ENCODE data around the gene TNFRSF25.

Gene TNFRSF25

GRCh38 chr1:6466023-6466422 lies at the start of gene TNFRSF25:
Gene TNFRSF25 (minus strand): TSS chr1:6466173. CDS start chr1:6466107, 66 bp downstream.
- DNase-seq (ENCODE audit: low read depth) = peak; percentile 54

DNA sequence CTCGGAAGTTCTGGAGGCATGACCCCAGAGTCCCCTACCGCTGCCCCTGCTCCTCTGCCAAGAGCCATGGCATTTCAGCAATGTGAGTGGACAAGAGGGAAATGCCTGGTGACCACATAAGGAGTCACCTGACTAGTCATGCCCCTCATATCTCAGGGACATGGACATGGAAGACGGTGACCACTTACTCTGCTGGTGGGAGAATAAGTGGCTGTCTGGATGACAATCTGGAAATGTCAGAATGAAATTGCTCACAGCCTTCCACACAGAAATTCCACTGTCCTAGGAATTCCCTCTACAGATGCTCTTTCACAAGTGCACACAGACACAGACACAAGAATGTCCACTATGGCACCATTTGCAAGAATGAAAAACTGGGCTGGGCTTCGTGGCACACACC lies 49.8 kb upstream of the TNFRSF25 start:
- DNase-seq (ENCODE audit: low read depth) = no peak

DNA sequence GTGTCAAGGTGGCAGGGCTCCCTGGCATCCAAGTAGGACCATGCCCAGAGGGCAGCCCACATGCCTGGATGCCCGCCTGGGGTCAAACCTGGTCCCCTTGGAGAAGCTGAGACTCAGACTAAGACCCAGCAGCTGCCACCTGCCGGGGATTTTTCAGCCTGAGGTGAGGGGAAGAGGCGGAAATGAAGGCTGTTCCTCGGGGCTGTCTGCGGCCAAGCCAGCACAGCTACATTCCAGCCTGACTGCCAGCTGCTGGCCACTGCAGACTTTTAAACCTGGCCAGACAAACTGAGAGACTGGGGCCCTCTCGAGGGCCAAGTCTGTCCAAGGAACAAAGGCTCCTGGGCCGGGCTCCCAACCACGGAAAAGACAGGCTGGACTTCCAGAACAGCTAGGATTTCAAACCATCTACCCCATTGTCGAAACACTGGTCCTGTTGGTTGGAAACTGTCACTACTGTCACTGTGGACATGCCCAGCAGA lies 47.4 kb upstream of the TNFRSF25 start:
- DNase-seq (ENCODE audit: low read depth) = no peak

GRCh38 chr1:6512908-6513280 lies 46.9 kb upstream of the TNFRSF25 start:
- no peak for DNase-seq (ENCODE audit: low read depth)

DNA sequence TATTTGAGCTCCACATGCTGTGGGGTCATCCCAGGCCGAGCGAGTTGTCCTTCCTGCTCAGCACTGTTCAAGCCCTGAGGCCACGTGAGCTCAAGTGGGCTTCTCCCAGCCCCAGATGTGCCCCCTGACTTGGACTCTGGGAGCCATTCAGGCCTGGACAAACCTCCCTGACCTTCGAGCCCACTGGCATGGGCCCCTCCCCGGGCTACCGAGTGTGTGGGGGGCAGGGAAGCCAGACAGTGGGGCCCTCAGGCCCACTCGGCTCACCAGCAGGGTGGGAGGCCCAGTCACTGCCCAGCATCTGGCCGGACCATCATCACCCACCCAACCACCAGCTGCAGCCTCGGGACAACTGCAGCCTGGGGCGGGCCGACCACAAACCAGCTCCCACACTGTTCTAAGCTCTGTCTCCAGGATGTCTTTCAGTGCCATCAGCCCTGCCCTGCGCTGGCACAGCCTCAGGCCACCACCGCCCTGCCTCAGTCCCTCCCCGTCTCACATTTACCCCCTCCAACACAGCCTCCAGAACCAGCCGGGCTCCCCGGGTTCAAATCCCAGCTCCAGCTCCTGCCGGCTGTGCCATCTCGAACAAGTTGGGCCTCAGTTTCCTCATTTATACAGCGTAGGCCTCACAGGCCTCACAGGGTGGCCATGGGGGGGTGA lies 46.4 kb upstream of the TNFRSF25 start:
- no peak for DNase-seq (ENCODE audit: low read depth)

- DNase-seq (ENCODE audit: low read depth) = no peak
These were observed 45.7 kb upstream of the TNFRSF25 start for GRCh38 chr1:6511561-6512244.

GRCh38 chr1:6511056-6511455 lies 45.1 kb upstream of the TNFRSF25 start:
- no peak for DNase-seq (ENCODE audit: low read depth)

DNA sequence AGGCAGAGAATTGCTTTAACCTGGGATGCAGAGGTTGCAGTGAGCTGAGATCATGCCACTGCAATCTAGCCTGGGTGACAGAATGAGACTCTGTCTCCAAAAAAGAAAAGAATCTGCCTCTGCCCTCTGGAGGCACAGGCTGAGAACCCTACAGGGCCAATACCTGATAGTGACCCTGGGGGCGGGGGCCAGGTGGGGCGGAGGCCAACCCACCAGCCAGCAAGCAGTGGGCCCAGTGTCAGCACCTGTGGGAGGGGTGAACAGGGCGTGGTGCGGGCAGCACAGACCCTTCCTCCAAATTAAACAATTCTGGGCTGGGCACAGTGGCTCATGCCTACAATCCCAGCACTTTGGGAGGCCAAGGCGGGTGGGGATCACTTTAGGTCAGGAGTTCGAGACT lies 44.5 kb upstream of the TNFRSF25 start:
- no peak for DNase-seq (ENCODE audit: low read depth)

- DNase-seq (ENCODE audit: low read depth) = no peak
These were observed 43.9 kb upstream of the TNFRSF25 start for GRCh38 chr1:6509919-6510291.

- DNase-seq (ENCODE audit: low read depth) = no peak
These were observed 43.4 kb upstream of the TNFRSF25 start for GRCh38 chr1:6509220-6509918.

DNA sequence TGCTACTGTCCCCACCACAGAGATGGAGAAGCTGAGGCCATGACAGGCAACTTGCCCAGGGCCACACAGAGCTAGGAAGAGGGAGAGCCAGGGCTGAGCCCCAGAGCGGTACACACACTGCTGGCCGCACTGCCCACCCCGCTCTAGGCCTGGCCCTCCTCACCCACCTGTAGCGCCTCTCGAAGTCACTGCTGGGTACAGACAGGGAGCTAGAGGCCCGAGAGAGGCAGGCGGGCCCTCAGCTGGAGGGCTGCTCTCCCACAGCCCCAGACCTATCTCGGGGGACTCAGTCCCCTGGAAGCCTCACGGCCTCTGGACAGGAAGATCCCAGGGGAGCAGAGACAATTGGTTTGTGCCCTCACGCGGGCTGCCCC lies 42.8 kb upstream of the TNFRSF25 start:
- no peak for DNase-seq (ENCODE audit: low read depth)

- no peak for DNase-seq (ENCODE audit: low read depth)
These were observed 42.3 kb upstream of the TNFRSF25 start for GRCh38 chr1:6508154-6508815.

DNA sequence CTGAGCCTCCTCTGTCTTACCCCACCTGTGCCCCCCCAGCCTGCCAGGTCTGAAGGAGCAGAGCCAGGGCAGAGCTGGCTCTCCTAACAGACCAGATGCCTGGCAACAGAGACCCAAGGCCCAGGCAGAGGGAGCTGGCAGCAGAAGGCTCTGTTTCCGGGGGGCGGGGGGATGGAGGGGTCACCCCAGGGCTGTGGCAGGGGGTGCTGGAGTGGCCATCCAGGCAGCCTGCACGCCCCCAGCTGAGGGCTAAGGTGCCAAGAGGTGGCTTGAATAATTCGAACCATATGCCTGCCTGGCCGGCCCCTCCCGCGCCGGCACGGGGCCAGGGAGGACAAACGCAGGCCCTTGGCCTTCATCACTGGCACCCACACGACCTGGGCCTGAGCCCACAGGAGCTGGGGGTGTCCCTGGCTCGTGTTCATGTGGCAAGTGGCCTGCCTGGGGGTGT lies 41.5 kb upstream of the TNFRSF25 start:
- DNase-seq (ENCODE audit: low read depth) = no peak

- no peak for DNase-seq (ENCODE audit: low read depth)
These were observed 41.1 kb upstream of the TNFRSF25 start for GRCh38 chr1:6507037-6507428.

- no peak for DNase-seq (ENCODE audit: low read depth)
These were observed 40.5 kb upstream of the TNFRSF25 start for GRCh38 chr1:6506210-6507036.

DNA sequence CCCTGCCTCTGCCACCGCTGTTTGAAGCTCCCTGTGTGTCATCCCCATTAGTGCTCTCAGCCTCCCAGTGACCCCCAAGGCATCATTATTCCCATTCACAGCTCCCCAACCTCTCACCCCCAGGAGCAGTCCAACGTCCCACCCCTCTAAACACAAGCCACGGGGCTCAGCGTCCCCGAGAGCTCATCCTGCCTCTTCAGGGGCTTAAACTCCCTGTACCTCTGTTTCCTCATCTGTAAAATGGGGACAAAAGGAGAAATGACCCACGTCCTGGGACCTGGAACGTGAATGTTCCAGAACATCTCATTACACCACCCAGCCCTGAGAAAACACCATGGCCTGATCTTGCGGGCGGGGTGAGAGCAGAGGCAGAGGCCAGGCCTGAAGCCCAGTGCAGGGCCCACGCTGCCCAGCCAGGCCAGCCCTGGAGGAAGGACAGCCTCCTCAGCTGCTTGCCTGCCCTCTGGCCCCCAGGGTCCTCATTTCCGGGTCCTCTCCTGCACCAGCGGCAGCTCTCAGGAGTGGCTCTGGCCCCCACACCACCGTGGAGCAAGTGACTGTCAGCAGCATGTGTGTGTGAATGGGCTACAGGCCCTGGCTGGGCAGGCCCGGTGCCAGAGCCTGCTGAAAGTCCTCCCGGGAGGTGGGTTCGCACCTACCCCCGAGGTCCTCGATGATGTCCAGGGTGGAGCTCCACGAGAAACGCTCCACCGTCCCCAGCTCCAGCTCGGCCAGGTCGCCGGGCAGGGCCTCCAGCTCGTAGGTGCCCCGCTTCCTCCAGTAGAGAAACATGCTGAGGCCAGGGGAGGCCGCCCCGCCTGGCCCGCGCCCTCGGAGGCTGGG lies 39.6 kb upstream of the TNFRSF25 start:
- no peak for DNase-seq (ENCODE audit: low read depth)

DNA sequence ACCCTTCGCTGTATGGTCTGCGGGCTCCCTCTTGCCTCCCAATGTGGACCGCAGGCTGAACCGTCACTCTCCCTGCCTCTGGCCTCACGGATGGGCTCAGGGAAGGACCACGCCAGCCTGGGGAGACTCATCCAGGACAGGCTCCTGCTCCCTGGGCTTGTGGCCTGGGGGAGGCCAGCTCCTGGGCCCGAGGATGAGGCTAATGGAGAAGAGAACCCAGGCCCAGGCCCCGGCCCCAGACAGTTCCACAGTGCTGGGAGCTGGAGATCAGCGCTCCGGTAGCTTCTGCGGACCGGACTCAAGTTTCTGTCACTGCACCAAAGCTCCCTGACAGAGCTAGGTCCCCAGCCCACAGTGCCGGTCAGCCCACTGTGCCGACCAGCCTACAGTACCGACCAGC lies 38.9 kb upstream of the TNFRSF25 start:
- no peak for DNase-seq (ENCODE audit: low read depth)

DNA sequence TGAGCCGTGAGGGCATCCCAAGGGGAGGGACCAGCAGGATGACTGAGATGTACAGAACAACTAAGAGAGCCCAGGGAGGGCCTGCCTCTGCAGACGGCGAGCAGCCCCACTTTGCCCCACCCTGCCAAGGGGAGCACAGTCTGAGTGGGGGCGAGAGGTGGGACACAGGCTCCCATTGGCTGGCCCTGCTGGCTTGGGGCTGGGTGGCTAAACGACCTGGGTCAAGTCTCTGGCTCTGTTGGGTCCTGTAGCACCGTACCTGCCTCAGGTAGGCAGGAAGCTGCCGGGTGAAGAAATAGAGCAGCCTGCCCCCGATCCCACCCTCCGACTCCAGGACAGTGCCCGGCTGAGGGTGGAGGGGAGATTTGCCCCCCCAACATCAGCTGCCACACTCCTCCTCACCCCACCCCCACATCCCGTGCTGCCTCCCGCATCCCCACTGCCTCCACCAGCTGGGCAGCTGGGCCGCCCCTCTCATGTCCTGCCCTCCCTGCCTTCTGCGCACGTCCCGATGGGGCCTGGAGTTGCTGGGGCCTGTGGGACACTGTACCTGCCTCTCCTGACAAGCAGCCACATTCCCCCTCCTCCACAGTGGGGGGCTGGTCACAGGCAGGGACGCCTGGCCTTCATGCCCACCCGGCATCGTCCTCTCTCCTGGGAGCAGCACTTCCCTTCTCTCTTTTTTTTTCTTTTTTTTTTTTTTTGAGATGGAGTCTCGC lies 38.1 kb upstream of the TNFRSF25 start:
- no peak for DNase-seq (ENCODE audit: low read depth)

- DNase-seq (ENCODE audit: low read depth) = no peak
These were observed 36.3 kb upstream of the TNFRSF25 start for GRCh38 chr1:6502000-6502891.

Data from activated T-cell treated with anti-CD3 and anti-CD28 coated beads for 24 hours (primary cell).